ENCODE data around the gene PSMA6.

DNA sequence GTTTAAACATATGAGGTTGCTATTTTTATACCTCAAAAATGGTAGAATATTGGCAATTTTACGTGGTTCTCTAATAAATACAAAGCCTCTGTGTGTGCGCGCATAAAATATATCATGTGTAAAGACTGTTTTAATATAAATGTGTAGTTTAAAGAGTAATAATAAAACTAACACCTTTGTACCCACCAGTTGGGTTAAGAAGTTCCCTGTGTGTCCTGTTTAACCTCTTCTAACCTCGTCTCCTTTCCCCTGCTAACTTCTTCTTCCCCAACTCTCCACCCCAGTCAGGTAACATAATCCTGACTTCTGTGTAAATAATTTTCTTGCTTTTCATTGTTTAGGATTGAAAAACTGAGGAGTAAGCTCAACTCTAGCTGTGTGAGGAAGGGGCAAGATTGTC lies 47.6 kb upstream of the PSMA6 start:
- TF ChIP-seq, protein P1, sequence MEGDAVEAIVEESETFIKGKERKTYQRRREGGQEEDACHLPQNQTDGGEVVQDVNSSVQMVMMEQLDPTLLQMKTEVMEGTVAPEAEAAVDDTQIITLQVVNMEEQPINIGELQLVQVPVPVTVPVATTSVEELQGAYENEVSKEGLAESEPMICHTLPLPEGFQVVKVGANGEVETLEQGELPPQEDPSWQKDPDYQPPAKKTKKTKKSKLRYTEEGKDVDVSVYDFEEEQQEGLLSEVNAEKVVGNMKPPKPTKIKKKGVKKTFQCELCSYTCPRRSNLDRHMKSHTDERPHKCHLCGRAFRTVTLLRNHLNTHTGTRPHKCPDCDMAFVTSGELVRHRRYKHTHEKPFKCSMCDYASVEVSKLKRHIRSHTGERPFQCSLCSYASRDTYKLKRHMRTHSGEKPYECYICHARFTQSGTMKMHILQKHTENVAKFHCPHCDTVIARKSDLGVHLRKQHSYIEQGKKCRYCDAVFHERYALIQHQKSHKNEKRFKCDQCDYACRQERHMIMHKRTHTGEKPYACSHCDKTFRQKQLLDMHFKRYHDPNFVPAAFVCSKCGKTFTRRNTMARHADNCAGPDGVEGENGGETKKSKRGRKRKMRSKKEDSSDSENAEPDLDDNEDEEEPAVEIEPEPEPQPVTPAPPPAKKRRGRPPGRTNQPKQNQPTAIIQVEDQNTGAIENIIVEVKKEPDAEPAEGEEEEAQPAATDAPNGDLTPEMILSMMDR (IDR thresholded peaks at IDR 0.05), result no peak
- TF ChIP-seq POLR2A (IDR thresholded peaks at IDR 0.05), result no peak

Measured in Peyer's patch (tissue), 4 donors.